ENCODE measurements around the gene CFAP52. TPM values are rescaled to one million over a fixed set of nuclear protein-coding genes. Genes with fewer than 3 reads are reported as not detected.

CFAP52 gene
- total RNA-seq, 1 experiment from 2014 or later, result not detected

- Histone ChIP-seq H4K8ac (replicated peaks; ENCODE audit: insufficient read length, low read depth, low read length) (no peak overlapping the region), H3K79me2 (ENCODE audit: insufficient read depth, low read length) (no peaks in the 10 kb centered on the region), H3K23ac (ENCODE audit: insufficient read length, low read depth, low read length) (no peak overlapping the region), H2BK15ac (ENCODE audit: low read depth, low read length) (no peak overlapping the region), H3K23me2 (ENCODE audit: insufficient read length, low read depth, low read length, poor library complexity, severe bottlenecking) (peaks cover 4% of the 10 kb centered on the region), H3K14ac (ENCODE audit: insufficient read depth, low read length) (no peak overlapping the region), H3K18ac (ENCODE audit: insufficient read length, low read depth, low read length) (no peak overlapping the region), H2AFZ (ENCODE audit: low read length) (no peak overlapping the region), H2BK120ac (ENCODE audit: low read depth, low read length, poor library complexity, severe bottlenecking) (no peak overlapping the region), H3K56ac (ENCODE audit: insufficient read length, low read depth, low read length) (no peak overlapping the region), H2BK20ac (ENCODE audit: low read depth, low read length, poor library complexity, severe bottlenecking) (no peak overlapping the region), H2AK5ac (ENCODE audit: insufficient read length, low read length) (no peak overlapping the region), H2BK12ac (ENCODE audit: insufficient read length, low read depth, low read length) (no peak overlapping the region), H4K91ac (ENCODE audit: insufficient read length, low read depth, low read length) (no peak overlapping the region), H4K5ac (ENCODE audit: insufficient read length, low read depth, low read length) (no peak overlapping the region), H3K4me1 (ENCODE audit: insufficient read depth, low read length) (no peaks in the 10 kb centered on the region), H3K79me1 (ENCODE audit: insufficient read depth, low read depth, low read length, poor library complexity, severe bottlenecking) (peaks cover 7% of the 10 kb centered on the region), H3K27ac (ENCODE audit: insufficient read length, low read depth, low read length) (no peak overlapping the region), H3K9me3 (ENCODE audit: control insufficient read depth, low read depth, low read length) (no peaks in the 10 kb centered on the region), H3K4ac (ENCODE audit: low read depth, low read length) (no peak overlapping the region), H3T11ph (ENCODE audit: low read length) (no peak overlapping the region), H3K27me3 (ENCODE audit: insufficient read depth, low read length) (no peaks in the 10 kb centered on the region), H2BK5ac (ENCODE audit: insufficient read length, low read length) (no peak overlapping the region), H4K20me1 (ENCODE audit: control insufficient read depth, insufficient read depth, insufficient read length) (no peaks in the 10 kb centered on the region), H3K9ac (ENCODE audit: extremely low read depth, insufficient read length, low read length) (no peak overlapping the region), H3K4me2 (ENCODE audit: insufficient read depth, insufficient read length, low read length) (no peak overlapping the region)
- Mint-ChIP-seq H3K27me3 (ENCODE audit: low read depth) (no peaks in the 10 kb centered on the region; the same call in 1 of the 2 replicates), H3K4me1 (peaks cover 0 to under 1% of the 10 kb centered on the region in 2 experiments; a peak in 2 of 4 replicates), H3K4me3 (no peak overlapping the region), H3K36me3 (ENCODE audit: insufficient read depth in 1 of 3, low read depth in 3 of 3) (peaks cover 4 to 11% (median 10%) of the 10 kb centered on the region in 3 experiments; a peak in 6 of 7 replicates), H3K9me3 (no peaks in the 10 kb centered on the region), H3K27ac (no peak overlapping the region; a peak in 1 of 7 replicates)
- WGBS (ENCODE audit: extremely low coverage, insufficient read length, low lambda C conversion rate), result no CpG with 5 or more reads among the region's 10 CpGs
- TF ChIP-seq CTCF (conservative IDR thresholded peaks at IDR 0.05), result no peak
- no peak for DNase-seq
Observed at GRCh38 chr17:9571201-9571600, 5.2 kb upstream of the CFAP52 start.

Data from H9 (cell line).